CD14-positive monocyte (primary cell): Measurements from ENCODE around the gene GJB5. TPM values are rescaled to one million over a fixed set of nuclear protein-coding genes. Genes with fewer than 3 reads are reported as not detected.

ENCODE experiments used
- DNase-seq, 3 donors: peaks; one replicate each; pipeline ENCODE4 v3.0.0-alpha.2; 2011 to 2022
- H2AFZ ChIP-seq: 2 replicates; pipeline ENCODE4 v1.6.0; 2012; ENCODE audit warnings: mild to moderate bottlenecking, low read depth, low read length, inconsistent platforms; ENCODE audit not compliant: insufficient read depth, poor library complexity, severe bottlenecking
- H3K27ac ChIP-seq, 2 donors: 1 replicate in 1 of 2; 2 replicates in 1 of 2; pipeline ENCODE4 v1.5.1; 2012 to 2013; ENCODE audit warnings: low read length in 2 of 2, control low read depth in 1 of 2, inconsistent platforms in 1 of 2, low read depth in 1 of 2, mild to moderate bottlenecking in 1 of 2
- H3K27me3 ChIP-seq, 2 donors: one replicate each; pipeline versions ENCODE4 v1.6.0 to v1.6.1; 2011 to 2013; ENCODE audit warnings: low read length in 2 of 2; ENCODE audit not compliant: control insufficient read depth in 2 of 2, insufficient read depth in 2 of 2
- H3K36me3 ChIP-seq, 2 donors: replicated peaks in 1 of 2; 1 replicate in 1 of 2; 2 replicates in 1 of 2; pipeline versions ENCODE4 v1.5.1 to v1.6.1; 2012 to 2013; ENCODE audit warnings: low read length in 2 of 2, control low read depth in 1 of 2, inconsistent platforms in 1 of 2, mild to moderate bottlenecking in 1 of 2; ENCODE audit not compliant: insufficient read depth in 2 of 2, control insufficient read depth in 1 of 2
- H3K4me1 ChIP-seq, 2 donors: 1 replicate in 1 of 2; 2 replicates in 1 of 2; pipeline versions ENCODE4 v1.5.1 to v1.6.1; 2012 to 2013; ENCODE audit warnings: low read length in 2 of 2, control low read depth in 1 of 2, inconsistent platforms in 1 of 2, mild to moderate bottlenecking in 1 of 2, moderate library complexity in 1 of 2; ENCODE audit not compliant: insufficient read depth in 2 of 2, control insufficient read depth in 1 of 2
- H3K4me2 ChIP-seq: replicated peaks from 2 replicates; pipeline ENCODE3; 2012; ENCODE audit warnings: low read length, moderate library complexity, mild to moderate bottlenecking; ENCODE audit not compliant: poor library complexity, severe bottlenecking; ENCODE audit errors: extremely low read depth
- H3K4me3 ChIP-seq, 3 experiments: fragments of 200-600 bp in 1 of 3; sonication (generic) in 1 of 3; replicated peaks in 1 of 3; 1 replicate in 2 of 3; 2 replicates in 1 of 3; pipeline ENCODE4 v1.5.1; 2011 to 2013; ENCODE audit warnings: low read length in 3 of 3, mild to moderate bottlenecking in 3 of 3, control low read depth in 2 of 3, low read depth in 2 of 3, inconsistent platforms in 1 of 3, moderate library complexity in 1 of 3
- H3K79me2 ChIP-seq: 2 replicates; pipeline ENCODE4 v1.6.0; 2012; ENCODE audit warnings: mild to moderate bottlenecking, control low read depth, inconsistent platforms, low read length, moderate library complexity; ENCODE audit not compliant: insufficient read depth
- H3K9ac ChIP-seq: 2 replicates; pipeline ENCODE4 v1.6.0; 2017; ENCODE audit warnings: low read length, mild to moderate bottlenecking; ENCODE audit not compliant: insufficient read depth, poor library complexity, severe bottlenecking
- H3K9me3 ChIP-seq, 2 donors: replicated peaks in 1 of 2; 1 replicate in 1 of 2; 2 replicates in 1 of 2; pipeline versions ENCODE4 v1.5.1 to v1.6.1; 2012 to 2013; ENCODE audit warnings: low read length in 2 of 2, control low read depth in 1 of 2; ENCODE audit not compliant: control insufficient read depth in 1 of 2, insufficient read depth in 1 of 2
- H4K20me1 ChIP-seq: 2 replicates; pipeline ENCODE4 v1.6.0; 2012; ENCODE audit warnings: mild to moderate bottlenecking, low read length, control low read depth, moderate library complexity; ENCODE audit not compliant: insufficient read depth
- H3K27ac Mint-ChIP-seq, 7 donors: one replicate each; pipeline ENCODE4 v1.8.0; 2020; ENCODE audit warnings: mild to moderate bottlenecking in 7 of 7, mixed read lengths in 7 of 7, moderate library complexity in 6 of 7, inconsistent platforms in 2 of 7
- H3K27me3 Mint-ChIP-seq, 3 donors: one replicate each; pipeline ENCODE4 v1.8.0; 2021 to 2022; ENCODE audit warnings: low read depth in 3 of 3, mild to moderate bottlenecking in 3 of 3, mixed read lengths in 3 of 3, moderate library complexity in 3 of 3, inconsistent platforms in 1 of 3
- H3K36me3 Mint-ChIP-seq, 2 donors: one replicate each; pipeline ENCODE4 v1.8.0; 2020; ENCODE audit warnings: mixed read lengths in 2 of 2, inconsistent platforms in 1 of 2, mild to moderate bottlenecking in 1 of 2
- H3K4me1 Mint-ChIP-seq: one replicate; pipeline ENCODE4 v1.8.0; 2020; ENCODE audit warnings: mild to moderate bottlenecking, mixed read lengths
- H3K4me3 Mint-ChIP-seq, 2 donors: one replicate each; pipeline ENCODE4 v1.8.0; 2020; ENCODE audit warnings: mild to moderate bottlenecking in 2 of 2, mixed read lengths in 2 of 2, moderate library complexity in 1 of 2
- H3K9me3 Mint-ChIP-seq, 7 donors: one replicate each; pipeline ENCODE4 v1.8.0; 2020 to 2022; ENCODE audit warnings: mixed read lengths in 7 of 7, mild to moderate bottlenecking in 6 of 7, moderate library complexity in 6 of 7, inconsistent platforms in 2 of 7
- WGBS: methylation state at CpG from one replicate; pipeline ENCODE4 v1.1.5; 2013; ENCODE audit warnings: missing lambda C conversion rate; ENCODE audit not compliant: insufficient coverage; 5-methylcytosine and 5-hydroxymethylcytosine counted together
- intact Hi-C, 2 donors: fragments of 100-400 bp; cut with micrococcal nuclease; formaldehyde crosslinking; loops; one replicate each; pipeline versions ENCODE4 v1.15.0 to v1.15.1; 2023
- polyA plus RNA-seq, 3 donors: library from polyadenylated mRNA; depleted of rRNA in 1 of 3; unstranded in 2 of 3; stranded (reverse) in 1 of 3; fragments of 300-500 nt in 2 of 3; fragments of >200 nt in 1 of 3; fragmentation: Illumina TruSeq in 2 of 3; gene quantifications; 1 replicate in 2 of 3; 2 replicates in 1 of 3; pipeline ENCODE4 v1.2.3, GENCODE V29; 2012 to 2021
- TF ChIP-seq, protein P1 (sequence below): fragments of 200-600 bp; IDR thresholded peaks from one replicate; pipeline ENCODE4 v1.8.0; 2022; ENCODE audit warnings: antibody characterized with exemption, mild to moderate bottlenecking

GJB5 gene
- polyA plus RNA-seq, 3 donors = 0.12 TPM; not detected in 2

DNA sequence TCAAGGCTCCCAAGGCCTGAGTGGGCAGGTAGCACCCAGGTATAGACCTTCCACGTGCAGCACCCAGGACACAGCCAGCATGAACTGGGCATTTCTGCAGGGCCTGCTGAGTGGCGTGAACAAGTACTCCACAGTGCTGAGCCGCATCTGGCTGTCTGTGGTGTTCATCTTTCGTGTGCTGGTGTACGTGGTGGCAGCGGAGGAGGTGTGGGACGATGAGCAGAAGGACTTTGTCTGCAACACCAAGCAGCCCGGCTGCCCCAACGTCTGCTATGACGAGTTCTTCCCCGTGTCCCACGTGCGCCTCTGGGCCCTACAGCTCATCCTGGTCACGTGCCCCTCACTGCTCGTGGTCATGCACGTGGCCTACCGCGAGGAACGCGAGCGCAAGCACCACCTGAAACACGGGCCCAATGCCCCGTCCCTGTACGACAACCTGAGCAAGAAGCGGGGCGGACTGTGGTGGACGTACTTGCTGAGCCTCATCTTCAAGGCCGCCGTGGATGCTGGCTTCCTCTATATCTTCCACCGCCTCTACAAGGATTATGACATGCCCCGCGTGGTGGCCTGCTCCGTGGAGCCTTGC, 6.4 kb downstream of the GJB5 start:
- intact Hi-C loops = no loop called here
- no peak overlapping the region for H3K4me3 ChIP-seq
- no peak overlapping the region for H3K4me3 Mint-ChIP-seq
- H3K4me1 ChIP-seq = no peaks in the 10 kb centered on the region
- H3K27ac Mint-ChIP-seq = no peak overlapping the region
- TF ChIP-seq, protein P1, sequence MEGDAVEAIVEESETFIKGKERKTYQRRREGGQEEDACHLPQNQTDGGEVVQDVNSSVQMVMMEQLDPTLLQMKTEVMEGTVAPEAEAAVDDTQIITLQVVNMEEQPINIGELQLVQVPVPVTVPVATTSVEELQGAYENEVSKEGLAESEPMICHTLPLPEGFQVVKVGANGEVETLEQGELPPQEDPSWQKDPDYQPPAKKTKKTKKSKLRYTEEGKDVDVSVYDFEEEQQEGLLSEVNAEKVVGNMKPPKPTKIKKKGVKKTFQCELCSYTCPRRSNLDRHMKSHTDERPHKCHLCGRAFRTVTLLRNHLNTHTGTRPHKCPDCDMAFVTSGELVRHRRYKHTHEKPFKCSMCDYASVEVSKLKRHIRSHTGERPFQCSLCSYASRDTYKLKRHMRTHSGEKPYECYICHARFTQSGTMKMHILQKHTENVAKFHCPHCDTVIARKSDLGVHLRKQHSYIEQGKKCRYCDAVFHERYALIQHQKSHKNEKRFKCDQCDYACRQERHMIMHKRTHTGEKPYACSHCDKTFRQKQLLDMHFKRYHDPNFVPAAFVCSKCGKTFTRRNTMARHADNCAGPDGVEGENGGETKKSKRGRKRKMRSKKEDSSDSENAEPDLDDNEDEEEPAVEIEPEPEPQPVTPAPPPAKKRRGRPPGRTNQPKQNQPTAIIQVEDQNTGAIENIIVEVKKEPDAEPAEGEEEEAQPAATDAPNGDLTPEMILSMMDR = no peak
- no peak overlapping the region for H2AFZ ChIP-seq
- no peak for DNase-seq
- no peak overlapping the region for H3K4me2 ChIP-seq
- H3K27me3 Mint-ChIP-seq = peaks cover 0 to 4% (median 1%) of the 10 kb centered on the region in 3 donors
- H3K79me2 ChIP-seq = no peaks in the 10 kb centered on the region
- H3K36me3 Mint-ChIP-seq = no peaks in the 10 kb centered on the region
- H3K36me3 ChIP-seq = no peaks in the 10 kb centered on the region
- WGBS = 97% methylated on average over 33 of the region's 33 CpGs
- peaks cover 0 to 3% (median 0%) of the 10 kb centered on the region in 7 donors for H3K9me3 Mint-ChIP-seq
- H3K27ac ChIP-seq = no peak overlapping the region
- no peaks in the 10 kb centered on the region for H3K9me3 ChIP-seq
- H3K27me3 ChIP-seq = no peaks in the 10 kb centered on the region
- H3K9ac ChIP-seq = no peak overlapping the region
- no peaks in the 10 kb centered on the region for H4K20me1 ChIP-seq
- no peaks in the 10 kb centered on the region for H3K4me1 Mint-ChIP-seq

- H2AFZ ChIP-seq = no peak overlapping the region
- WGBS = 92% methylated on average over 8 of the region's 13 CpGs
- DNase-seq = no peak
- Mint-ChIP-seq H3K27ac (no peak overlapping the region), H3K36me3 (no peaks in the 10 kb centered on the region), H3K9me3 (peaks cover 0 to 3% (median 0%) of the 10 kb centered on the region in 7 donors), H3K27me3 (peaks cover 0 to 4% (median 1%) of the 10 kb centered on the region in 3 donors), H3K4me3 (no peak overlapping the region), H3K4me1 (no peaks in the 10 kb centered on the region)
- TF ChIP-seq, protein P1 = no peak
- no peak overlapping the region for H3K9ac ChIP-seq
- no peak overlapping the region for H3K4me2 ChIP-seq
- no peaks in the 10 kb centered on the region for H3K4me1 ChIP-seq
- no peaks in the 10 kb centered on the region for H4K20me1 ChIP-seq
- intact Hi-C loops = no loop called here
- no peaks in the 10 kb centered on the region for H3K9me3 ChIP-seq
- no peaks in the 10 kb centered on the region for H3K36me3 ChIP-seq
- no peaks in the 10 kb centered on the region for H3K27me3 ChIP-seq
- H3K79me2 ChIP-seq = no peaks in the 10 kb centered on the region
- no peak overlapping the region for H3K27ac ChIP-seq
- H3K4me3 ChIP-seq = no peak overlapping the region
Measured at GRCh38 chr1:34761776-34762307, 7.0 kb downstream of the GJB5 start.
